Measurements from ENCODE around the gene PARN.

The PARN gene

DNA sequence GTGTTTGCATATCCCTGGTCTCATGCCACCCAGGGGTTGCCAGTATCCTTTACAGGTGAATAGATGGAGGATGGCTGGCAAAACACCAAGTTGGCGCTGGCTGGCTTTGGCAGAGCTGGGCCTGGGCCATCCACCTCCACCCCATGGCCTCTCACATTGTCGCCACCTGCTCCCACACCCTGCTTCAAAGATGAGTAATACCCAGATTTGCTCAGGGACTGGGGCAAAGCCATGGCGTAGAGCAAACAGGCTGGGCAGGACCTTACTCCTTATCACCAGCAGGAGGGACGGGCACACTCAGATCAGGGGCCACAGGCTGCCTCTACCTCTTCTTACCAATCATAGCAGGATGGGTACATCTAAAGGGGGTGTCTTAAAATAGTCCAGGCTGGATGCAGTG, 39.7 kb upstream of the PARN start:
- TF ChIP-seq, protein P1, sequence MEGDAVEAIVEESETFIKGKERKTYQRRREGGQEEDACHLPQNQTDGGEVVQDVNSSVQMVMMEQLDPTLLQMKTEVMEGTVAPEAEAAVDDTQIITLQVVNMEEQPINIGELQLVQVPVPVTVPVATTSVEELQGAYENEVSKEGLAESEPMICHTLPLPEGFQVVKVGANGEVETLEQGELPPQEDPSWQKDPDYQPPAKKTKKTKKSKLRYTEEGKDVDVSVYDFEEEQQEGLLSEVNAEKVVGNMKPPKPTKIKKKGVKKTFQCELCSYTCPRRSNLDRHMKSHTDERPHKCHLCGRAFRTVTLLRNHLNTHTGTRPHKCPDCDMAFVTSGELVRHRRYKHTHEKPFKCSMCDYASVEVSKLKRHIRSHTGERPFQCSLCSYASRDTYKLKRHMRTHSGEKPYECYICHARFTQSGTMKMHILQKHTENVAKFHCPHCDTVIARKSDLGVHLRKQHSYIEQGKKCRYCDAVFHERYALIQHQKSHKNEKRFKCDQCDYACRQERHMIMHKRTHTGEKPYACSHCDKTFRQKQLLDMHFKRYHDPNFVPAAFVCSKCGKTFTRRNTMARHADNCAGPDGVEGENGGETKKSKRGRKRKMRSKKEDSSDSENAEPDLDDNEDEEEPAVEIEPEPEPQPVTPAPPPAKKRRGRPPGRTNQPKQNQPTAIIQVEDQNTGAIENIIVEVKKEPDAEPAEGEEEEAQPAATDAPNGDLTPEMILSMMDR (IDR thresholded peaks at IDR 0.05; ENCODE audit: low read depth, low read length, missing control alignments): peak; percentile 3
- H3K27ac ChIP-seq: no peak overlapping the region
- H3K4me3 ChIP-seq (ENCODE audit: low read depth, low read length): no peak overlapping the region
- in situ Hi-C loops (cut with HindIII; ENCODE audit: low pct_ligation_motif_present, low sequenced_read_pairs): no loop called here
- no peaks in the 10 kb centered on the region for H3K27me3 ChIP-seq (replicated peaks)
- peaks cover 24% of the 10 kb centered on the region for H3K36me3 ChIP-seq (replicated peaks)
- no peak for DNase-seq

DNA sequence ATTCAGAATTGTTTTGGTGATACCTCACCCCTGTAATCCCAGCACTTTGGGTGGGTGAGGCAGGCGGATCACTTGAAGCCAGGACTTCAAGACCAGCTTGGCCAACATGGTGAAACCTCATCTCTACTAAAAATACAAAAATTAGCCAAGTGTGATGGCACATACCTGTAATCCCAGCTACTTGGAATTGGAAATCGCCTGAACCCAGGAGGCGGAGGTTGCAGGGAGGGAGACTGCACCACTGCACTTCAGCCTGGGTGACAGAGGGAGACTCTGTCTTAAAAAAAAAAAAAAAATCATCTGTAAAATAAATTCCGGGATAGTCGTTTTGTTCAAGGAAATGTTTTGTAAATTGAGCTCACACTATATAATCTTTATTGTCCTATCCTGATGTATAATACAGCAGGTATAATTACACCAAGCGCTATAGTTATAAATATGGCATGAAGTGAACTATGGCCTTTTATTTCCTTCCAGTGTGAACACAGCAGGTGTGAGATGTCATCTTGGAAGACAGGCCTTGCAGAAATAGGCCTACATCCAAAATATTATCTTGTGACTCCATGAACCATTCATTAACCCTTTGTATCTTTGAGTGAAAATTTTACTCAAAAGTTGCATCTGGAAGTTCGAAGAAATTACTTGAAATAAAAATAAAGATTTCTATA, 38.6 kb upstream of the PARN start:
- in situ Hi-C loops (cut with HindIII; ENCODE audit: low pct_ligation_motif_present, low sequenced_read_pairs): no loop called here
- H3K27ac ChIP-seq: no peak overlapping the region
- H3K27me3 ChIP-seq (replicated peaks): no peaks in the 10 kb centered on the region
- TF ChIP-seq, protein P1 (IDR thresholded peaks at IDR 0.05; ENCODE audit: low read depth, low read length, missing control alignments): no peak
- no peak overlapping the region for H3K4me3 ChIP-seq (ENCODE audit: low read depth, low read length)
- peaks cover 35% of the 10 kb centered on the region for H3K36me3 ChIP-seq (replicated peaks)
- DNase-seq: no peak

DNA sequence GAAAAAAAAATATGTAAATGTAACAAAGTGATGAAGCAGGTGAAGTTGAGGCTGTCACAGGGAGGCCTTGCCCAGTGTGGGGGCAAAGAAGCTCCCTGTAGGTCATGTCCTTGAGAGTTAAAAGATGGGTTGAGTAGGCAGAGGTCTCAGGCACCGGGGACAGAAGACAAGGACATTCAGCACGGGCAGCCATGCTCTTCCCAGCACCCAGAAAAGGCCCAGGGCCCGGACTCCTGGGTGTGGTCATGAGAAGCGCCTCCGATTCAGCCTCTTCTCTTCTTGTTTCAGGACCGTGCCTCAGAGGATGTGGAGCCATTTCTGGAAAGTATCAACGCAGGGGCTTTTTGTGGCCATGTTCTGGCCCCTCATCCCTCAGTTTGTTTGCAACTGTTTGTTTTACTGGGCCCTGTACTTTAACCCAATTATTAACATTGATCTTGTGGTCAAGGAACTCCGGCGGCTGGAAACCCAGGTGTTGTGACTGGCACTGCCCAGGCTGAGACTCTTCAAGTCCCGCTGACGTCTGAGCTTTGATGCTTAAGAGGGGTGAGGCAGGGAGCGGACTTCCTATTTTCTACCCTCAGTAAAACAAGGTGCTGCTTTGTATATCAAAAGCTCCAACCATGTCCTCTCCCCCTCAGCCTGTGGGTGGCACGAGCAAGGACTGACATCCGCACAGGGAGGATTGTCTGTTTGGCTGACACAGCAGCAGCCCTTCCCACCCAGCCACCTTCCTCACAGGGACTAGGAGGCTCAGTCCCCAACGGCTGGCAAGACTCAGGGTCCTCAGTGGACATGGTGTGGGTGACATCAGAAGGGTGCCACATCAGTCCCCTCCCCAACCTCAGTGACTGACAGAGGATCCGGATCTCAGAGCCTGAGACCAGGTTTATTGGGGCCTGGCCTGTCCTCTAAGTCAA, 37.5 kb upstream of the PARN start:
- H3K27me3 ChIP-seq (replicated peaks): no peaks in the 10 kb centered on the region
- no peak for DNase-seq
- in situ Hi-C loops (cut with HindIII; ENCODE audit: low pct_ligation_motif_present, low sequenced_read_pairs): no loop called here
- no peak overlapping the region for H3K27ac ChIP-seq
- TF ChIP-seq, protein P1 (IDR thresholded peaks at IDR 0.05; ENCODE audit: low read depth, low read length, missing control alignments): no peak
- H3K4me3 ChIP-seq (ENCODE audit: low read depth, low read length): no peak overlapping the region
- peaks cover 44% of the 10 kb centered on the region for H3K36me3 ChIP-seq (replicated peaks)

DNA sequence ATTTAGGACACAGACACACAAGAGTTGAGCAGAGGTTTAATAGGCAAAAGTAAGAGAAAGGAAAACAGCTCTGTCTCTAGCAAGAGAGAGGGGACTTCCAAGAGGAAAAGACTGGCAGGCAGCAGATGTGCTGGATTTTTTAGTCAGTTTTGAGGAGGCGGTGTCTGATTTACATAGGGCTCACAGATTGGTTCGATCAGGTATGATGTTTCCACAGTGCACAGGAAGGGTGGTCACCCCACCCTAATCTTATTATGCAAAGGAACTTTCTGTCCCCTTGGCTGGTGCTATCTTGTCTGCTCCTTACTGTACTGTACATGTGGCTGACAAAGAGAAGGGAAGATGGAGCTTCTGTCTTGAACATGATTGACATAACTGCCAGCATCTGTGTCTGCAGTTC, 28.0 kb upstream of the PARN start:
- no peak overlapping the region for H3K27ac ChIP-seq
- no peak overlapping the region for H3K4me3 ChIP-seq (ENCODE audit: low read depth, low read length)
- in situ Hi-C loops (cut with HindIII; ENCODE audit: low pct_ligation_motif_present, low sequenced_read_pairs): no loop called here
- peaks cover 47% of the 10 kb centered on the region for H3K36me3 ChIP-seq (replicated peaks)
- H3K27me3 ChIP-seq (replicated peaks): no peaks in the 10 kb centered on the region
- TF ChIP-seq, protein P1 (IDR thresholded peaks at IDR 0.05; ENCODE audit: low read depth, low read length, missing control alignments): no peak
- DNase-seq: peak; percentile 2

DNA sequence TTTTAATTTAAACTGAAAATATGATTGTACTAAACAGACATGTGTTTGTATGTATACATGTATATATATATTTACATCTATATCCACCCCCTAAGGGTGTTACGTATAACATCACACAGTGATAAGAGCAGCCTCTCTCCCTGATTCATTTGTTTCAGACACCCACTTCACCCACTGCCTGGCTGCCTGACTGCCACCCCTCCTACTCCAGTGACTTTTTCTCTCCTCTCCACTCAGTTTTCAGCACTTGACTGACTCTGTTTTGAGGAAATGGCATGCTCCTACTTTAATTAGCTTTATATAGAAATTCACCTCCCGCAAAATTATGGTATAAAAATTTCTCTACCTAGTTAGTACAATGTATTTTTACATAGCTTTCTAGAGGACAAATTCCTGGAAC, 22.7 kb upstream of the PARN start:
- in situ Hi-C loops (cut with HindIII; ENCODE audit: low pct_ligation_motif_present, low sequenced_read_pairs): no loop called here
- TF ChIP-seq, protein P1 (IDR thresholded peaks at IDR 0.05; ENCODE audit: low read depth, low read length, missing control alignments): no peak
- peaks cover 49% of the 10 kb centered on the region for H3K36me3 ChIP-seq (replicated peaks)
- no peak for DNase-seq
- H3K27me3 ChIP-seq (replicated peaks): no peaks in the 10 kb centered on the region
- H3K4me3 ChIP-seq (ENCODE audit: low read depth, low read length): no peak overlapping the region
- H3K27ac ChIP-seq: no peak overlapping the region

All from brain microvascular endothelial cell (primary cell).